Measurements from ENCODE around the gene SEMA4A.

DNA sequence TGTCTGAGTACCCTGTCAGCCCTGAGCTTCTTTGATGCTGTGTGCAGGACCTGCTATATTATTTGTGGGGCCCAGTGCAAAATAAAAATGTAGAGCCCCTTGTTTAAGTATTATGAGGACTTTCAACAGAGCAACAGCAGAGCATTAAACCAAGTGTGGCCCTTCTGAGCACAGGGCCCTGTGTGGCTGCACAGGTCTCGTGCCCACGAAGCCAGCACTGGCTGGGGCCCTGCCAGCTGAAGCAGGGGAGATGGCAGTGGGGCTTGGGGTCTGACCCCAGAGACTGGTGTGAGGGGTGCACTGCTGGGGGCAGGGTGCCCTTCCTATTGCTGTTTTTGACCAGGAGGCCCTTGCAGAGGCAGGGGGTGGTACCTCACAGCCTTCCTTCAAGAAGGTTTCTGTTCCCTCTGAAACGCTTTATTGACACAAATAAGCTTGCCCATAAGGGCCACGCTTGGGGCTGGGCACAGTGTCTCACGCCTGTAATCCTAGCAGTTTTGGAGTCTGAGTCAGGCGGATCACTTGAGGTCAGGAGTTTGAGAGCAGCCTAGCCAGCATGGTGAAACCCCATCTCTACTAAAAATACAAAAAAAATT lies 2.2 kb upstream of the SEMA4A start:
- TF ChIP-seq ZNF274 (IDR thresholded peaks at IDR 0.05; ENCODE audit: low read depth, low read length) (no peak), SUZ12 (IDR thresholded peaks at IDR 0.05; ENCODE audit: extremely low read depth, insufficient read depth, insufficient read length) (no peak), YY1 (IDR thresholded peaks at IDR 0.05; ENCODE audit: insufficient read depth, insufficient read length) (no peak)

All from NT2/D1 (cell line).